GM12878 (cell line): ENCODE results near the gene GPR39. TPM values are rescaled to one million over a fixed set of nuclear protein-coding genes. Genes with fewer than 3 reads are reported as not detected.

Source experiments
- ATAC-seq: fragments of 200-7000 bp; cut with Tn5 transposase; 3 replicates; pipeline ENCODE4 v1.9.1; 2020; ENCODE audit warnings: mild to moderate bottlenecking, moderate library complexity
- BruUV-seq: library from RNA; stranded (reverse); fragments of 400-500 nt; replicated peaks from 2 replicates; lab custom pipeline; 2021; lab: Mats Ljungman, UMichigan
- CTCF ChIA-PET: fragments of 300-600 bp; sonication (Branson Sonifier 250); formaldehyde crosslinking; extraction: SDS; loops from one replicate; lab custom pipeline; 2021; ENCODE audit warnings: inconsistent platforms; lab: Yijun Ruan, JAX
- POLR2A ChIA-PET: fragments of 350-600 bp; formaldehyde crosslinking; extraction: SDS; loops from one replicate; lab custom pipeline; 2021; ENCODE audit warnings: inconsistent platforms; lab: Charles Lee
- RAD21 ChIA-PET: fragments of 300-600 bp; sonication (Branson Sonifier 250); formaldehyde crosslinking; loops from one replicate; lab custom pipeline; 2023; ENCODE audit warnings: antibody characterized with exemption; ENCODE audit not compliant: unreplicated experiment; lab: Charles Lee
- SMC1A ChIA-PET: fragments of 300-600 bp; sonication (Branson Sonifier 250); formaldehyde crosslinking; loops from one replicate; lab custom pipeline; 2023; ENCODE audit not compliant: unreplicated experiment, uncharacterized antibody; lab: Charles Lee
- DNase-seq: peaks from one replicate; pipeline ENCODE4 v3.0.0-alpha.2; 2011; ENCODE audit warnings: low read depth, low spot score
- FAIRE-seq: peaks from 3 replicates; lab custom pipeline; 2011; peaks lifted over from hg19 to GRCh38; lab: Jason Lieb, UNC
- H2AFZ ChIP-seq: 2 replicates; pipeline ENCODE4 v1.6.0; 2011; ENCODE audit warnings: low read depth, low read length, control low read depth; ENCODE audit not compliant: control insufficient read depth
- H3K27ac ChIP-seq: 2 replicates; pipeline ENCODE4 v1.5.1; 2011; ENCODE audit warnings: control low read depth; ENCODE audit not compliant: control insufficient read depth, insufficient read depth
- H3K27me3 ChIP-seq, 2 experiments: replicated peaks in 1 of 2; 2 replicates each; pipeline versions ENCODE4 v1.6.0 to v1.6.1; 2011; ENCODE audit warnings: low read length in 1 of 2; ENCODE audit not compliant: control insufficient read depth in 2 of 2, insufficient read depth in 2 of 2
- H3K36me3 ChIP-seq, 2 experiments: 2 replicates each; pipeline ENCODE4 v1.5.1; 2011; ENCODE audit warnings: low read length in 1 of 2; ENCODE audit not compliant: control insufficient read depth in 2 of 2, insufficient read depth in 2 of 2
- H3K4me1 ChIP-seq: 2 replicates; pipeline ENCODE4 v1.6.1; 2011; ENCODE audit warnings: mild to moderate bottlenecking, low read length, moderate library complexity, mixed read lengths; ENCODE audit not compliant: control insufficient read depth, insufficient read depth
- H3K4me2 ChIP-seq: 2 replicates; pipeline ENCODE4 v1.6.0; 2011; ENCODE audit warnings: control low read depth; ENCODE audit not compliant: control insufficient read depth, insufficient read depth
- H3K4me3 ChIP-seq: fragments of 200-600 bp; sonication (generic); 2 replicates; pipeline ENCODE4 v1.5.1; 2016
- H3K79me2 ChIP-seq: 2 replicates; pipeline ENCODE4 v1.6.0; 2011; ENCODE audit warnings: low read length; ENCODE audit not compliant: control insufficient read depth, insufficient read depth
- H3K9ac ChIP-seq: 2 replicates; pipeline ENCODE4 v1.8.0; 2011; ENCODE audit warnings: low read length, control low read depth, mixed read lengths; ENCODE audit not compliant: control insufficient read depth, insufficient read depth
- H3K9me3 ChIP-seq: replicated peaks from 3 replicates; pipeline ENCODE4 v1.5.1; 2011; ENCODE audit warnings: mild to moderate bottlenecking, low read length; ENCODE audit not compliant: control insufficient read depth, insufficient read depth
- H4K20me1 ChIP-seq: 2 replicates; pipeline ENCODE4 v1.6.0; 2011; ENCODE audit not compliant: control insufficient read depth, insufficient read depth
- ASH2L ChIP-seq: fragments of 300-600, 200-600 bp; sonication (generic); IDR thresholded peaks from 2 replicates; pipeline ENCODE4 v1.6.1; 2017; ENCODE audit warnings: low read depth, mild to moderate bottlenecking, borderline replicate concordance
- BACH1 ChIP-seq: fragments of 450-650 bp; IDR thresholded peaks from 2 replicates; pipeline ENCODE4 v1.6.1; 2017; ENCODE audit warnings: mild to moderate bottlenecking, borderline replicate concordance
- E2F8 ChIP-seq: fragments of 450-650 bp; IDR thresholded peaks from 2 replicates; pipeline ENCODE4 v1.6.1; 2018; ENCODE audit warnings: mild to moderate bottlenecking, low read depth, moderate library complexity; ENCODE audit not compliant: partially characterized antibody
- EP300 ChIP-seq, 2 experiments: fragments of 150-350 bp in 1 of 2; IDR thresholded peaks; 2 replicates each; pipeline ENCODE4 v1.6.1; 2011 to 2012; ENCODE audit warnings: low read depth in 2 of 2, low read length in 2 of 2, borderline replicate concordance in 1 of 2, improper control_type of control experiment in 1 of 2, inconsistent platforms in 1 of 2; ENCODE audit not compliant: control insufficient read depth in 1 of 2
- ESRRA ChIP-seq: IDR thresholded peaks from 2 replicates; pipeline ENCODE4 v1.6.1; 2012; ENCODE audit warnings: mild to moderate bottlenecking, low read length, improper control_type of control experiment
- IRF4 ChIP-seq: IDR thresholded peaks from 2 replicates; pipeline ENCODE4 v1.6.1; 2011; ENCODE audit warnings: low read depth, low read length
- MYC ChIP-seq: IDR thresholded peaks from 2 replicates; pipeline ENCODE4 v1.6.1; 2011; ENCODE audit warnings: mild to moderate bottlenecking, low read length, moderate library complexity, inconsistent platforms; ENCODE audit not compliant: insufficient read depth, insufficient replicate concordance, insufficient read length, severe bottlenecking
- NR2C1 ChIP-seq: fragments of 450-650 bp; IDR thresholded peaks from 2 replicates; pipeline ENCODE4 v1.6.1; 2017; ENCODE audit warnings: antibody characterized with exemption, mild to moderate bottlenecking, moderate library complexity
- NR2C2 ChIP-seq: IDR thresholded peaks from 2 replicates; pipeline ENCODE4 v1.6.1; 2011; ENCODE audit warnings: borderline replicate concordance, low read depth; ENCODE audit not compliant: control insufficient read depth, insufficient read length
- PAX5 ChIP-seq: IDR thresholded peaks from 2 replicates; pipeline ENCODE4 v1.6.1; 2011; ENCODE audit warnings: low read depth, low read length, borderline replicate concordance
- PKNOX1 ChIP-seq: fragments of 450-650 bp; IDR thresholded peaks from 2 replicates; pipeline ENCODE4 v1.6.1; 2016; ENCODE audit warnings: mild to moderate bottlenecking
- SUPT20H ChIP-seq: IDR thresholded peaks from 2 replicates; pipeline ENCODE4 v1.6.1; 2011; ENCODE audit warnings: low read depth, mild to moderate bottlenecking, low read length, moderate library complexity, borderline replicate concordance; ENCODE audit not compliant: control insufficient read depth
- SUZ12 ChIP-seq: fragments of 200-600 bp; sonication (generic); IDR thresholded peaks from one replicate; pipeline ENCODE4 v1.6.1; 2018; ENCODE audit warnings: antibody characterized with exemption, mild to moderate bottlenecking; ENCODE audit not compliant: unreplicated experiment
- ZNF207 ChIP-seq: fragments of 450-650 bp; IDR thresholded peaks from 2 replicates; pipeline ENCODE4 v1.6.1; 2014; ENCODE audit warnings: antibody characterized with exemption, mild to moderate bottlenecking, borderline replicate concordance
- ZSCAN29 ChIP-seq: fragments of 450-650 bp; IDR thresholded peaks from 2 replicates; pipeline ENCODE4 v1.6.1; 2017; ENCODE audit warnings: mild to moderate bottlenecking, moderate library complexity
- WGBS: methylation state at CpG from one replicate; pipeline ENCODE4 v1.1.6; 2016; ENCODE audit warnings: low lambda C conversion rate; ENCODE audit not compliant: insufficient replicate concordance, insufficient coverage; ENCODE audit errors: missing lambda C conversion rate; 5-methylcytosine and 5-hydroxymethylcytosine counted together
- in situ Hi-C: fragments of 300-500 bp; cut with MboI; formaldehyde crosslinking; loops from 9 replicates; pipeline ENCODE4 v1.14.3; 2018; ENCODE audit warnings: mixed read lengths
- intact Hi-C: fragments of 100-400 bp; cut with micrococcal nuclease; formaldehyde crosslinking; loops from one replicate; pipeline ENCODE4 v1.14.2; 2022; ENCODE audit not compliant: unreplicated experiment
- polyA plus RNA-seq, 11 experiments: library from polyadenylated mRNA; depleted of rRNA in 4 of 11; unstranded in 6 of 11; stranded (reverse) in 5 of 11; fragments of >200 nt; fragmentation: Nextera tagmentation in 4 of 11; fragmentation: Illumina TruSeq in 1 of 11; extraction: Ambion mirVana in 4 of 11; extraction: Trizol in 1 of 11; gene quantifications; 1 replicate in 1 of 11; 2 replicates in 10 of 11; pipeline versions ENCODE4 v1.2.1 to v1.2.3, GENCODE V29; 2011 to 2016; ENCODE audit warnings: inconsistent platforms in 2 of 11, missing spikeins in 2 of 11, low read depth in 1 of 11
- total RNA-seq, 4 experiments: library from RNA; depleted of rRNA in 3 of 4; stranded (reverse); fragments of >200 nt in 3 of 4; fragmentation: Illumina TruSeq in 1 of 4; extraction: Trizol in 1 of 4; gene quantifications; 2 replicates each; pipeline versions ENCODE4 v1.2.1 to v1.2.3, GENCODE V29; 2013 to 2021

The GPR39 gene
- total and polyA plus RNA-seq, 10 of the 15 experiments (the other 5 are each of a cell fraction or from before 2014, with no cell fraction given), result 0.05 to 0.23 TPM; not detected in 8

GRCh38 chr2:132372276-132372675 lies 44.3 kb upstream of the GPR39 start:
- ChIA-PET SMC1A (no interaction called here), POLR2A (no interaction called here), RAD21 (no interaction called here), CTCF (no interaction called here)
- 67% methylated on average over 3 of the region's 3 CpGs for WGBS
- no peaks in the 10 kb centered on the region for H3K9me3 ChIP-seq
- H3K27ac ChIP-seq, result no peak overlapping the region
- no peaks in the 10 kb centered on the region for H4K20me1 ChIP-seq
- H3K27me3 ChIP-seq, result no peaks in the 10 kb centered on the region
- no peak overlapping the region for H3K4me2 ChIP-seq
- no peaks in the 10 kb centered on the region for H3K79me2 ChIP-seq
- no TSS peak for BruUV-seq
- no peak for FAIRE-seq
- H3K9ac ChIP-seq, result no peak overlapping the region
- in situ Hi-C loops (no loop called here), intact Hi-C loops (no loop called here)
- no peak overlapping the region for H2AFZ ChIP-seq
- no peak for DNase-seq
- H3K4me3 ChIP-seq, result no peak overlapping the region
- H3K36me3 ChIP-seq, result no peaks in the 10 kb centered on the region
- no peak for ATAC-seq
- TF ChIP-seq SUPT20H, result no peak
- TF ChIP-seq SUZ12, result no peak
- no peak for TF ChIP-seq NR2C1
- no peak for TF ChIP-seq ZSCAN29
- no peak for TF ChIP-seq NR2C2
- no peak for TF ChIP-seq BACH1
- TF ChIP-seq PKNOX1, result no peak
- TF ChIP-seq IRF4, result no peak
- TF ChIP-seq MYC, result no peak
- TF ChIP-seq PAX5, result no peak
- TF ChIP-seq E2F8, result no peak
- no peak for TF ChIP-seq ESRRA
- TF ChIP-seq ZNF207, result no peak
- no peak for TF ChIP-seq ASH2L
- TF ChIP-seq EP300 (IDR thresholded peaks at IDR 0.05; ENCODE audit: borderline replicate concordance in 1 of 2, control insufficient read depth in 1 of 2, low read depth in 2 of 2, low read length in 2 of 2), result no peak
- TF ChIP-seq, all 136 proteins: peak for 0
- no peaks in the 10 kb centered on the region for H3K4me1 ChIP-seq
